Trophoblast cell (in vitro differentiated cells and primary cell): ENCODE data around the gene TECR.
"Not testable (repeated sequence)": the region's sequence is repeated elsewhere in the genome, so short reads cannot be mapped to it uniquely, and the experiment has no call there.

Source experiments
- DNase-seq, 2 donors: peaks; one replicate each; pipeline ENCODE4 v3.0.0-alpha.2; 2016
- H2AFZ ChIP-seq: 2 replicates; pipeline ENCODE4 v1.6.1; 2013; ENCODE audit warnings: low read length, moderate library complexity, mild to moderate bottlenecking; ENCODE audit not compliant: insufficient read depth, poor library complexity
- H2AK5ac ChIP-seq: 2 replicates; pipeline ENCODE4 v1.6.1; 2013; ENCODE audit warnings: mild to moderate bottlenecking, low read length
- H2BK120ac ChIP-seq: 2 replicates; pipeline ENCODE4 v1.6.1; 2013; ENCODE audit warnings: low read length, mild to moderate bottlenecking, moderate library complexity; ENCODE audit not compliant: insufficient read depth, poor library complexity
- H2BK12ac ChIP-seq: 2 replicates; pipeline ENCODE4 v1.6.1; 2013; ENCODE audit warnings: mild to moderate bottlenecking, low read length, moderate library complexity
- H2BK5ac ChIP-seq: 2 replicates; pipeline ENCODE4 v1.6.1; 2013; ENCODE audit warnings: low read length, low read depth, moderate library complexity, mild to moderate bottlenecking; ENCODE audit not compliant: poor library complexity
- H3K14ac ChIP-seq: 2 replicates; pipeline ENCODE4 v1.6.1; 2013; ENCODE audit warnings: mild to moderate bottlenecking, low read length
- H3K18ac ChIP-seq: 2 replicates; pipeline ENCODE4 v1.6.1; 2013; ENCODE audit warnings: mild to moderate bottlenecking, low read length
- H3K23ac ChIP-seq: 2 replicates; pipeline ENCODE4 v1.6.1; 2013; ENCODE audit warnings: low read length
- H3K27ac ChIP-seq: 2 replicates; pipeline ENCODE4 v1.5.1; 2013; ENCODE audit warnings: low read depth, mild to moderate bottlenecking, inconsistent platforms, low read length, moderate library complexity
- H3K27me3 ChIP-seq: 2 replicates; pipeline ENCODE4 v1.6.1; 2013; ENCODE audit warnings: inconsistent platforms, mild to moderate bottlenecking, low read length, moderate library complexity; ENCODE audit not compliant: insufficient read depth
- H3K36me3 ChIP-seq, 2 experiments: 1 replicate in 1 of 2; 2 replicates in 1 of 2; pipeline ENCODE4 v1.6.1; 2013; ENCODE audit warnings: low read length in 2 of 2, mild to moderate bottlenecking in 2 of 2, moderate library complexity in 1 of 2; ENCODE audit not compliant: insufficient read depth in 2 of 2, control insufficient read depth in 1 of 2
- H3K4ac ChIP-seq: 2 replicates; pipeline ENCODE4 v1.6.1; 2013; ENCODE audit warnings: low read depth, mild to moderate bottlenecking, low read length, moderate library complexity
- H3K4me1 ChIP-seq, 2 experiments: 1 replicate in 1 of 2; 2 replicates in 1 of 2; pipeline ENCODE4 v1.6.1; 2013; ENCODE audit warnings: low read length in 2 of 2, mild to moderate bottlenecking in 2 of 2, moderate library complexity in 1 of 2; ENCODE audit not compliant: insufficient read depth in 2 of 2, control insufficient read depth in 1 of 2
- H3K4me2 ChIP-seq: 2 replicates; pipeline ENCODE4 v1.6.1; 2013; ENCODE audit warnings: inconsistent platforms, mild to moderate bottlenecking, low read length, moderate library complexity
- H3K4me3 ChIP-seq: 2 replicates; pipeline ENCODE4 v1.5.1; 2013; ENCODE audit warnings: mild to moderate bottlenecking, low read depth, low read length, inconsistent platforms
- H3K79me1 ChIP-seq: one replicate; pipeline ENCODE4 v1.6.1; 2013; ENCODE audit warnings: low read length
- H3K79me2 ChIP-seq: 2 replicates; pipeline ENCODE4 v1.6.1; 2013; ENCODE audit warnings: low read length, mild to moderate bottlenecking; ENCODE audit not compliant: control insufficient read depth, insufficient read depth, poor library complexity
- H3K9ac ChIP-seq: 2 replicates; pipeline ENCODE4 v1.6.1; 2013; ENCODE audit warnings: mild to moderate bottlenecking, low read length
- H3K9me3 ChIP-seq: 2 replicates; pipeline ENCODE4 v1.6.1; 2013; ENCODE audit warnings: low read depth, mild to moderate bottlenecking, control low read depth, inconsistent platforms, low read length; ENCODE audit not compliant: insufficient read depth
- H4K12ac ChIP-seq: 2 replicates; pipeline ENCODE4 v1.6.1; 2013; ENCODE audit warnings: low read depth, mild to moderate bottlenecking, low read length, moderate library complexity
- H4K8ac ChIP-seq: 2 replicates; pipeline ENCODE4 v1.6.1; 2013; ENCODE audit warnings: low read depth, mild to moderate bottlenecking, low read length, moderate library complexity
- H4K91ac ChIP-seq: one replicate; pipeline ENCODE4 v1.6.1; 2013; ENCODE audit warnings: low read depth, mild to moderate bottlenecking, low read length, moderate library complexity
- WGBS: extraction: QIAGEN DNeasy Blood & Tissue Kit; methylation state at CpG from one replicate; pipeline ENCODE4 v1.1.7; 2013; ENCODE audit warnings: missing lambda C conversion rate; ENCODE audit not compliant: insufficient read length, insufficient coverage; ENCODE audit errors: extremely low coverage; 5-methylcytosine and 5-hydroxymethylcytosine counted together

TECR gene

GRCh38 chr19:14502334-14503092 lies 26.9 kb upstream of the TECR start:
- Histone ChIP-seq H3K23ac (no peak overlapping the region), H3K4me3 (no peak overlapping the region), H3K14ac (peak overlapping the region; percentile 39), H3K4me2 (no peak overlapping the region), H2BK120ac (peak overlapping the region; percentile 66), H3K27ac (no peak overlapping the region), H3K18ac (peak overlapping the region; percentile 29), H4K91ac (no peak overlapping the region), H3K9me3 (no peaks in the 10 kb centered on the region), H4K8ac (peak overlapping the region; percentile 53), H3K79me2 (no peaks in the 10 kb centered on the region), H3K4ac (no peak overlapping the region), H4K12ac (no peak overlapping the region), H3K79me1 (peaks cover 15% of the 10 kb centered on the region), H3K4me1 (peaks cover 12 to 19% of the 10 kb centered on the region in 2 experiments), H2BK5ac (peak overlapping the region; percentile 39), H3K9ac (no peak overlapping the region), H3K27me3 (no peaks in the 10 kb centered on the region), H3K36me3 (no peaks in the 10 kb centered on the region), H2AK5ac (peak overlapping the region; percentile 26), H2BK12ac (peak overlapping the region; percentile 30), H2AFZ (no peak overlapping the region)
- WGBS, result no CpG with 5 or more reads among the region's 11 CpGs
- DNase-seq, result peak; percentile 92 to 94

GRCh38 chr19:14503285-14503684 lies 26.1 kb upstream of the TECR start:
- Histone ChIP-seq H3K9ac (no peak overlapping the region), H3K18ac (no peak overlapping the region), H3K9me3 (no peaks in the 10 kb centered on the region), H2AK5ac (no peak overlapping the region), H4K8ac (no peak overlapping the region), H3K27me3 (no peaks in the 10 kb centered on the region), H3K79me2 (no peaks in the 10 kb centered on the region), H2AFZ (no peak overlapping the region), H4K12ac (no peak overlapping the region), H2BK120ac (no peak overlapping the region), H3K36me3 (no peaks in the 10 kb centered on the region), H4K91ac (no peak overlapping the region), H3K23ac (no peak overlapping the region), H3K4ac (no peak overlapping the region), H3K4me2 (no peak overlapping the region), H3K4me1 (peaks cover 12 to 19% of the 10 kb centered on the region in 2 experiments), H2BK12ac (no peak overlapping the region), H3K4me3 (no peak overlapping the region), H3K79me1 (peaks cover 15% of the 10 kb centered on the region), H3K14ac (no peak overlapping the region), H2BK5ac (no peak overlapping the region), H3K27ac (no peak overlapping the region)
- WGBS, result no CpG with 5 or more reads among the region's 1 CpG
- DNase-seq, result no peak

- H3K23ac ChIP-seq, result not testable (repeated sequence)
These were observed 24.8 kb upstream of the TECR start for GRCh38 chr19:14504575-14504974.

GRCh38 chr19:14505488-14506239 lies 23.7 kb upstream of the TECR start:
- H3K79me2 ChIP-seq, result no peaks in the 10 kb centered on the region
- H3K14ac ChIP-seq, result peak overlapping the region; percentile 58
- H3K23ac ChIP-seq, result no peak overlapping the region
- DNase-seq, result peak; percentile 95 to 99
- peaks cover 12 to 19% of the 10 kb centered on the region in 2 experiments for H3K4me1 ChIP-seq
- WGBS, result no CpG with 5 or more reads among the region's 19 CpGs
- H4K12ac ChIP-seq, result peak overlapping the region; percentile 25
- H3K27me3 ChIP-seq, result no peaks in the 10 kb centered on the region
- peak overlapping the region; percentile 78 for H2BK120ac ChIP-seq
- H4K8ac ChIP-seq, result peak overlapping the region; percentile 73
- no peaks in the 10 kb centered on the region for H3K36me3 ChIP-seq
- peak overlapping the region; percentile 45 for H3K4me2 ChIP-seq
- peaks cover 15% of the 10 kb centered on the region for H3K79me1 ChIP-seq
- H4K91ac ChIP-seq, result peak overlapping the region; percentile 83
- H3K9me3 ChIP-seq, result no peaks in the 10 kb centered on the region
- peak overlapping the region; percentile 89 for H3K27ac ChIP-seq
- peak overlapping the region; percentile 61 for H3K18ac ChIP-seq
- peak overlapping the region; percentile 42 for H2BK12ac ChIP-seq
- H2AK5ac ChIP-seq, result no peak overlapping the region
- peak overlapping the region; percentile 42 for H2AFZ ChIP-seq
- H3K9ac ChIP-seq, result no peak overlapping the region
- no peak overlapping the region for H3K4me3 ChIP-seq
- H2BK5ac ChIP-seq, result peak overlapping the region; percentile 78
- H3K4ac ChIP-seq, result no peak overlapping the region

More at GRCh38 chr19:14504575-14504974, 24.8 kb upstream of the TECR start:
- H2BK12ac ChIP-seq, result peak overlapping the region; percentile 75
- H4K8ac ChIP-seq, H2BK120ac ChIP-seq, DNase-seq, H4K12ac ChIP-seq, H3K9me3 ChIP-seq, H3K18ac ChIP-seq, H2AFZ ChIP-seq, H3K4me2 ChIP-seq, H3K14ac ChIP-seq, H3K79me2 ChIP-seq, H3K27ac ChIP-seq, H2BK5ac ChIP-seq, H3K4me3 ChIP-seq, H3K4ac ChIP-seq, H3K27me3 ChIP-seq, H3K9ac ChIP-seq, H3K36me3 ChIP-seq: not testable (repeated sequence)
- 0% methylated on average over 1 of the region's 8 CpGs for WGBS
- peaks cover 15% of the 10 kb centered on the region for H3K79me1 ChIP-seq
- peak overlapping the region; percentile 44 for H2AK5ac ChIP-seq
- peak overlapping the region; percentile 8 for H4K91ac ChIP-seq
- H3K4me1 ChIP-seq, result peaks cover 12 to 19% of the 10 kb centered on the region in 2 experiments
